Fibroblast of villous mesenchyme (primary cell): ENCODE data around the gene GPER1. TPM values are rescaled to one million over a fixed set of nuclear protein-coding genes. Genes with fewer than 3 reads are reported as not detected.
A peak's percentile ranks its signal among the peaks of the same experiment; 100 is the strongest.

Experiments
- DNase-seq: peaks from one replicate; pipeline ENCODE4 v3.0.0-alpha.2; 2010; ENCODE audit warnings: low read depth
- H3K4me3 ChIP-seq: 2 replicates; pipeline ENCODE4 v1.5.1; 2011; ENCODE audit warnings: low read depth, mild to moderate bottlenecking, low read length
- CTCF ChIP-seq: IDR thresholded peaks from 2 replicates; pipeline ENCODE4 v1.5.1; 2012; ENCODE audit warnings: low read depth, mild to moderate bottlenecking, low read length; ENCODE audit not compliant: insufficient read depth
- total RNA-seq: library from RNA; depleted of rRNA; stranded (reverse); fragments of >200 nt; gene quantifications from 2 replicates; pipeline ENCODE4 v1.2.3, GENCODE V29; 2012

GPER1 gene
- total RNA-seq, 1 donor: 2.6 TPM

GRCh38 chr7:1064581-1064980 is 23.3 kb upstream of the GPER1 start:
- no peak for DNase-seq
- H3K4me3 ChIP-seq: no peak overlapping the region
- TF ChIP-seq CTCF: no peak

GRCh38 chr7:1065263-1065584 is 22.7 kb upstream of the GPER1 start:
- TF ChIP-seq CTCF: no peak

GRCh38 chr7:1065585-1066241 is 22.2 kb upstream of the GPER1 start:
- peak; percentile 74 for DNase-seq
- H3K4me3 ChIP-seq: no peak overlapping the region
- TF ChIP-seq CTCF: peak; percentile 91

More at GRCh38 chr7:1065263-1065584, 22.7 kb upstream of the GPER1 start:
- H3K4me3 ChIP-seq: no peak overlapping the region
- no peak for DNase-seq

- DNase-seq: no peak
- no peak overlapping the region for H3K4me3 ChIP-seq
- TF ChIP-seq CTCF: no peak
Measured at GRCh38 chr7:1066242-1066588, 21.7 kb upstream of the GPER1 start.

GRCh38 chr7:1068013-1068412 is 19.9 kb upstream of the GPER1 start:
- no peak for TF ChIP-seq CTCF
- no peak for DNase-seq
- H3K4me3 ChIP-seq: no peak overlapping the region

- TF ChIP-seq CTCF: no peak
- no peak overlapping the region for H3K4me3 ChIP-seq
- no peak for DNase-seq
Measured at GRCh38 chr7:1068619-1069018, 19.3 kb upstream of the GPER1 start.

- no peak for TF ChIP-seq CTCF
- no peak overlapping the region for H3K4me3 ChIP-seq
- DNase-seq: no peak
Measured at GRCh38 chr7:1070544-1071011, 17.3 kb upstream of the GPER1 start.
